GM21381 (cell line): ENCODE data around the gene DHRS11.

Experiments used
- ATAC-seq: cut with Tn5 transposase; IDR thresholded peaks from one replicate; pipeline ENCODE4 v1.9.1; 2021; ENCODE audit warnings: mild to moderate bottlenecking, moderate library complexity; ENCODE audit not compliant: unreplicated experiment

The DHRS11 gene

DNA sequence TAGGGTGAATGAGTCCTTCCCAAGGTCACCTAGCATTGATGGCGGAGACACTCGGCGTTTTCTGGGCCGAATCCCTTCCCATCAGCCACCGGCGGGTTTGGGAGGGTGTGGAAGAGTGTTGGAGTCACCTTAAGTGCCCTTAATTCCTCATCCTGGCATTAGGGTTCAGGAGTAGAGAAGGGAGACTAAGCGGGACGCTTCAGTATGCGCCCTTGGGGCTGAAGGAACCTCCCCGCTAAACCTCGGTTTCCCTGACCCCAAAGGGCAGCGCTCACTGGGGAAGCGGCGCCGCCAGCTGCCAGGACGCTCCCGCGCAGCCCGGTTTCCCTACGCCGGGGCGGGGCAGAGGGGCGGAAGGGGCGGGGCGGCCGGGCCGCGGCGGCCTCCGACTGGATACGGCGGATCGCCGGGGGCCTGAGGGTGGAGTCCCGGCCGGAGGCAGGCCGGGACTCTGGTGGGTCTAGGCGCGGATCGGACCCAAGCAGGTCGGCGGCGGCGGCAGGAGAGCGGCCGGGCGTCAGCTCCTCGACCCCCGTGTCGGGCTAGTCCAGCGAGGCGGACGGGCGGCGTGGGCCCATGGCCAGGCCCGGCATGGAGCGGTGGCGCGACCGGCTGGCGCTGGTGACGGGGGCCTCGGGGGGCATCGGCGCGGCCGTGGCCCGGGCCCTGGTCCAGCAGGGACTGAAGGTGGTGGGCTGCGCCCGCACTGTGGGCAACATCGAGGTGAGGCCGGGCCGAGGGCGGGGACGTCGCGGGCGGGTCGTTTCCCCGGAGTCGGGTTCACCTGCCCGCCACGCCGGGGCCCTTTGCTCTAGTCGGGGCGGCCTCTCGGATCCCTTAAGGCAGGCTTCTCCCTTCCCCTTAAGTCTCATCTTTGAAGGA lies at the start of gene DHRS11:
TSS of gene DHRS11 (plus strand) at position 446 of the 882 bp plus-strand sequence. CDS start at position 577, 131 bp downstream.
- ATAC-seq, result peak; percentile 86

GRCh38 chr17:36542755-36543154 lies 48.9 kb upstream of the DHRS11 start:
- no peak for ATAC-seq

DNA sequence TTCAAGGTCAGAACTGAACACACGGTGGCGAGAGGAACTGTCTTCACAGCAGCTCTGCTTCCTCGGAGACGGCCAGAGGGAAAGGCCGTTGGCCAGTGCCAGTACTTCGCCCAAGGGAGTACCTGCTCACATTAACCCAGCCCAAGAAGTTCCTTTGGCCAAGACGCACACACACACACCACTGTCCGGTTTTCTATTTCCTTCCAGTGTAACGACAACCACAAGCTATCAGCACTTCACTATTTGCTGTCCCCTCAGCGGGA lies 47.7 kb upstream of the DHRS11 start:
- ATAC-seq, result peak; percentile 6

DNA sequence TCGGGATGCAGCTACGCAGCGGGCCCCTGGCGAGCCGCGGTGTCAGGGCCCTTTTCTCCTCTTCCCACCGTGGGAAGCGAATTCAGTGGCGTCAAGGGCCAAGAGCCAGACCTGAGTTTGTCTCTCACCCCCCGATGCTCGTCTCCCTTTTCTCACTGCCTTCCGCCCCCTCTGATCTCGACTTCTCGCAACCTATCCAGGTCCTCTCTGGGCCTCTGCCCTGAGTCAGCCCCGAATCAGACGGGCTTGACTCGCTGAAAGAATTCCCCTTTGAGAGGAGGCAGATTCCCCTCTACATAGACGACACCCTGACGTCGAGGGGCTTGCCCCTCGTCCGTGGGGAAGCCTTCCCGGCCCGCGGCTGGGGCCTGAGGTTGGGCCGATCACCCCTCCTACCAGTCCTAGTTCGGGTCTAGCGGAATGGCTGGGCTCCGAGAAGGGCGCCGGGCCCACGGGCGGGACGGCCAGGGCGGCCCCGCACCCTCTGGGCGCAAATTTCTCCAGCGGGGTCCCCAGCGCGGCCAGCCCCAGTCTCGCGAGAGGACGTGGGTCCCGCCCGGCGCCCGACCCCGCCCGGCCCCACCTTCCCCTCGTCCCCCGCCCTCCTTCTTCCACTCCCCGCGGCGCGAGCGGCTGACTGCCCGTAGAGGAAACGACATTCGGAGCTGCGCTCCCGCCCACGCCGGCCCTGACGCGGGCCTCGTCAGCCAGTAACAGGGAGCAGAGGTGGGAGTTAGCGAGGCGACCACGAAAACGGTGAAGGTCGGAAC lies 47.2 kb upstream of the DHRS11 start, which contains the start of gene GGNBP2:
TSS of gene GGNBP2 (plus strand) at position 613 of the 770 bp plus-strand sequence. CDS start 806 bp downstream, outside the sequence.
- ATAC-seq, result peak; percentile 46

DNA sequence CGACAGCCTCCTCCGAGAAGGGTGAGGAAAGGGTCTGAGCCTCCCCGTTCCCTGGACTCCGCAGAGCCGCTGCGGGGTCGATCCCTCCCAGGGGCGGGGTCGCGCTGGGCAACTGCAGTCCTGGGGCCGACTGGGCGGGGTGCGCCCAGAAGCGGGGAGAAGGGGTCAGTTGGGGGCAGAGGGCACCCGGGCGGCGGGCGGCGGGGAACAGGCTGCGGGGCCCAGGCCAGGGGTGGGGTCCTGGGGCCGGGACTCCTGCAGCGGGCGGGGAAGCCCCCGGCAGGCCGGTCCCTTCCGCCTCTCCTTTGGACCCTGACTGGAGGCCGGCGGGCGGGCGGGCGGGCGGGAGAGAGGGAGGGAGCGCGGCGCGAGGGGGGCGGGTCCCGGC lies 46.6 kb upstream of the DHRS11 start:
- peak; percentile 32 for ATAC-seq

DNA sequence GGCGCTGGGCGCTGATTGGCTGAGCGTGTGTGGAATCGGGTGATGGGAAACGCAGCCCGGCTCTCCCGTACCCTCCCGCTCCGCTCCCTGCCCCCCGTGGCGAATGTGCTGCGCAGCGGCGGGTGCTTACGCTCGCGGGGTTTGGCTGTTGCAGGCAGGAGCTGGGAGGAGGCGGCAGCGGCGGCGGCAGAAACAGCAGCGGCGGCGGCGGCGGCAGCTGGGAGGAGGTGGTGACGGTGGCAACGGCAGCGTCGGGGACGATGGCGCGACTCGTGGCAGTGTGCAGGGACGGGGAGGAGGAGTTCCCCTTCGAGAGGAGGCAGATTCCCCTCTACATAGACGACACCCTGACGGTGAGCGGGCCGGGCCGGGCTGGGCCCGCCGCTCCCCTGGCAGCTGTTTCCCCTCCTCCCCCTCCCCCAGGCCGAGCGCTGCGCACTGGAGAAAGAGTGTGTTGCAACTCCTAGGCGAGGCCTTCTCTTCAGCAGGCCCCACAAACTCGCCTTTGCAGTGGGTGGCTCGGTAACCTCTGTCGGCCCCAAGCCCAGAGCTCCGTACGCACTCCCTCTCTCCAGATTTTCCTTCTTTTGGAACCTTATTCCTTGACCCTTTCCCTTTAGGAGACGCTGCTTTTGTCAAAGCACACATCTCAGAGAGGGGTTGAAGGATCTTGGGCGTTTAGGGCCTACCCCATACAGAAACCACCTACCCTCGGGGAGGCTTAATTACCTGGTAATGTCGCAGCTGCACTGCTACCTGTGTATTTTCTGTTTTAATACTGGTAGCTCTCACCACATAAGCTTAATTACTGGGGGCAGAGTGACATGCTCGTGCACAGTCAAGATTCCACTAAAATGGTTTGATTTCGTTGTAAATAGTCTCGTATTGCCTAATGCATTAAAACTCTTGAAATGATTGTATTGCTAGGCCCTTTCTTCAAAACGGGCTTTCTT lies 45.9 kb upstream of the DHRS11 start:
- ATAC-seq, result peak; percentile 73

- ATAC-seq, result no peak
Measured at GRCh38 chr17:36546418-36547093, 45.1 kb upstream of the DHRS11 start.

DNA sequence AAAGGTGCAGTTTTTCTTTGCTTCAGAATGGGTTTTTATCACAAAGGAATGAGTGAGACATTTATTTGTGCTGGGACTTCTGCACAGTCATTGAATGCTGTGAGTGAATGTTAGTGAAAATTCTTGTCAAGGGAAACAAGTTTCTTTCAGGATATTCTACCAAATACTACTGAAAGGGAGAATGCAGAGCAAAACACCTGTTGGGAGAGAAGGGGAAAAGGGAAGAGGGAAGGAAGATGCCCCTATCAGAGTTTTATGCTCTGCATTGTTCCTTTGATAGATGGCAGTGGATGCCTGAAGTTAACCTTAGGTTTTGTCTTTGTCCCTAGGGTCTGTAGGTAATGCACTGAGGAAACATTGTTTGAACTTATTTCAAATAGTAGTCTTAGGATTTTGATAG lies 43.9 kb upstream of the DHRS11 start:
- no peak for ATAC-seq

DNA sequence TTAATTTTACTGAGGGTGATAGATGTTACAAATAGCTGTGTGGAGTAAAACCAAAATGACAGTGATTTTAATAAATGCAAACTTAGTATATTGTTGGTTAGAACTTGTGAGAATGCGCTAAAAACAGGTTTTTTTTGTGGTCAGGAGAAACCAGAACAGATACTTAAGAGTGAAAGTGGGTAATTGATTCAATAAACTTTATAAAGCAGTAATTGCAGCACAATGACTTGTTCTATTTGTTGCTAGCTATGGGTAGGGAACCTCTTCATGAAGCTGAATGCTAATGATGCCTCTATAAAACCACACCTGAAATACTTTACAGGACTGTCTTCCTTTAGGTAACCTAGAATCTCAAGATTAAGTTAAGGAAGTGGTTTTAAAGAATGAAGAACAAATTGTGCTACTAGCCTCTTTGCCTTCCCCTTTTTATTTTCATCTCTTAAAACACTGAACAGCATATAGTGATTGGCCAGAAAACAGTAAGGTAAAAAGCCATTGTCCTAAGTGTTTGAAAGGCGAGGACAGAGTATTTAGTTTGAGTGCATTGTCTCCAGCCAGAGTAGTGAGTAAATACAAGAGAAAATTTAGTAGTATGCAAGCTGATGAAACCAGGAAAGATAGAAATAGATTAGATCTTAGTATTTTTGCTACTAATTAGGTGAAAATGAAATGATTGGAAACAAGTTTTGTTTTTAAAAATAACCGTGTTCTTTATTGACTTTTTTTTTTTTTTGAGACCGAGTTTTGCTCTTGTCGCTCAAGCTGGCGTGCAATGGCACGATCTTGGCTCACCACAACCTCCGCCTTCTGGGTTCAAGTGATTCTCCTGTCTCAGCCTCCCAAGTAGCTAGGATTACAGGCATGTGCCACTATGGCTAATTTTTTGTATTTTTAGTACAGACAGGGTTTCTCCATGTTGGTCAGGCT lies 40.9 kb upstream of the DHRS11 start:
- no peak for ATAC-seq

DNA sequence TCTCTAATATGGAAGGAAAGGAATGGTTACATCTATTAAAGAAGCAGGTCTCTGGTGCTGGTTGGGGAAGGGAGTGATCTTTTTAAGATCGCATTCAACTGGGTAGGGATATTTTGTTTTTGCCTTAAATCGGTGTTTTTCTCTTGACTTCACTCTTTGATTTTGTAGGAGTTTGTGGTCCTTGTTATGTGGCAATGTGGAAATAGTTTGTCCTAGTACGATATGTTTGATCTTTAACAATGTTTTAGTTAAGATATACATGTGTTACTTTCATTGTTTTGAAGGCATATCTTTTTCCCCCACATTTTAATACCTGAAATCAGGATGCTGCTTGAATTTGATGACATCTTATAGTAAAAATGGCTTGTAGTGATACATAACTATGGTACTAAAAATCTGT lies 38.2 kb upstream of the DHRS11 start:
- ATAC-seq, result no peak

DNA sequence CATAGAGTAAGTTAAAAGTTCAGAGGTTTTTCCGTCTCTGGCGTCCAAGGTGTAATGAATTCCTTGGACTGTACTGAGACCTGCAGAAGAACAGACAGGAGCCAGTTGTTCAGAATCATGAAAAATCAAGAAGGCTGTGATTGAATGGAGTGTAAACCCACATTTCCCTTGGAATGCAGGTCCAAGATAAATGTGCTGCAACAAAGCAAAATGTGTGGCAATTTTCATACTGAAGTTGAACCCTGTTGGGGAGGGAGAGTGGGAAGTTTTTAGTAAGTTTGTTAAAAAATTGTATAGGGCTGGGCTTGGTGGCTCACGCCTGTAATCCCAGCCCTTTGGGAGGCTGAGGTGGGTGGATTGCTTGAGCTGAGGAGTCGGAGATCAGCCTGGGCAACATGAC lies 25.6 kb upstream of the DHRS11 start:
- ATAC-seq, result no peak

- no peak for ATAC-seq
Measured at GRCh38 chr17:36575028-36575427, 16.7 kb upstream of the DHRS11 start.

- no peak for ATAC-seq
Measured at GRCh38 chr17:36576793-36577192, 14.9 kb upstream of the DHRS11 start.

DNA sequence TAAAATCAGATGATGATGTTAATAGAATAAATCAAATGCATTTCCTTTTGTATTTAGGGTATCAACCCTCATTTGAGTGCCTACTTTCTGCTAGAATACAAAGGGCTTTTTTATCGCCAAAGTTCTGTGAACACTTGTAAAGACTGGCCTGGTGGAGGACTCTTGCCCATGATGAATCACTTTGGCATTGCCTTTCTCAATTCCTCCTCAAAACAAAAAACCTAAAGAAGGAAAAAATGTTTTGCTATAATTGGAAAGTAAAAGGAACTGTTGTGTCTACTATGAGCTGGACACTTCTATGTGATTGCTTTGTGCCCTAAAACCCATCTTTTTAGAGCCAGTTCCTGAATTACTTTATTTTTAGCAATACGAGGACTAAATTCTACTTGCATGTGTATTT lies 13.0 kb upstream of the DHRS11 start:
- no peak for ATAC-seq

DNA sequence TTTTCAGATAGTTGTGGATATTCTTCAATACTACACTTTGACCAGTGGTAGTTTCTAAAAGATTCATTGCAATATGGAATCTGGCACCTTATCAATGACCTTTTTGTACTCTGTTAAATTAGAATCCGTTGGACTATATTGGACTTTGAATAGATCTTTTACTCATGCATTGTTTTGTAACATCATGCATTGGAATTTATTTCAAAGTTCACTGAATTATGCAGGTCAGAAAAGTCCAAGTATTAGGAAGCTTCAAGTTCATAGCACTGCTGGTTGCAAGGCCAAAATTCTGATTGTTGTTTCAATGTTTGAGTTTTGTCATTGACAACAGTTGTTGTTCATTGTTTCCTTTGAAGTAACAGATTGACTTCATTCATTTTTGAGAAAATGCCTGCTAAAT lies 7.9 kb upstream of the DHRS11 start:
- ATAC-seq, result no peak

DNA sequence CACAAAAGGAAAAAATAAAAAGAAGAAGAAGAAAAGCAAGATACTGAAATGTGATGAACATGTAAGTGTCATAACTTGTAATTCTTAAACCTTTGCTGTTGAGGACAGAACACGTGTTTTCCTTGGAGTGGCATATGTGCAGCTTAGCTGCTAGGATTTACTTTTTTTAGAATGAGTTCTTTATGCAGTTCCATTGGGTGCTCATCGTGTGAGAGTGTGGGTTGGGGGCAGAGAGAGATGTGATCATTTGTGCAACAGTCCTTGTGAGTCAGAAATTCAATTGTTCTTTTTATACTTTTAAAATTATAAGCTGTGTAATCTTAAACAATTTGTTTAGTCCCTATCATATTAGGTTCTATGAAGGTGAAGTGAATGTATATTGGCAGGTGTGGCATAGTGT lies 5.5 kb upstream of the DHRS11 start:
- no peak for ATAC-seq

DNA sequence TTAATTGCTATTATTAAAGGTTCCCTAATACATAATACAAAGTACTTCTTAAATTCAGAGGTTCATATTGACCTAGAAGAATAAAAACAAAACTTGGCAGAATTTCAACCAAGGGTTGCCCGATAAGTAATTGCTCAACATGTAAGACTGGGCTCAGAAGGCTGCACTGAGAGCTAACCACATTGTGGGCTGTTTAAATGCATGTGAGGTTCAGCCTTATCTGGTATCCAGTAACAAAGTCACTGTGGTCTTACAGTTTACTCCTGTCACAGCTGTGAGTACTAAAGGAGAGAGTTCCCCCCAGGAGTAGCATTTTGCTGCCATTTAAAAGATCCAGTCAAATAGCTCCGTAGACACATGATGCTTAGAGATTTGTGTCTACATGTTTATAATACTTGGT lies 1.6 kb upstream of the DHRS11 start:
- no peak for ATAC-seq

GRCh38 chr17:36592316-36592715 lies 637 bp downstream of the DHRS11 start:
- ATAC-seq, result no peak

DNA sequence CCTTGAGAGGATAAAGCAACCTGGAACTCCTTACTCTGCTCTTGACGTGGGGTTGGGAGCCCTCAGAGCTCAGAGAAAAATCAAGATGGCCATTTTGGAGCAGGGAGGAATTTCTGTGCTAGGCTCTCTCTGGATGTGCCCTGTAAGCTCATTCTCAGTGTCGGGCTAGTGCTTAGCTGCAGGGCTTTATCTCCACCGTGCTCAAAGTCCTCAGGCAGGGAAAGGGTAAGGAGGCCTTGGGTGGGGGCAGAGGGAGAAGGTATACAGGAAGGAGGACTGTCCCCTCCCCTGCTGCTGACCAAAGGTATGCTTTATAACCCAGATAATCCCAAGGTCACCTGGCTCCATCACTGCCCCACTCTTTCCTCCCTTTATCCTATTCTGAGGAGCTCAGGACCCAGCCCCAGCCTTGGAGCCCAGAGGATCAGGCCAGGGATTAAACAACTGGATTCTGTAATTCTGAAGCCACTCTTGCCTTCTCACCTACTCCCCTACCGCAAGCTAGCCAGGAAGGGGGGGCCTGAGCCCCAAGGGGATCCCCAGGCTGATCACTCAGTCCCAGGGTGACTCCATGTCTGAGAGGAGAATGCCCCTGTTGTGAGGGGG lies 1.1 kb downstream of the DHRS11 start:
- no peak for ATAC-seq
